PFSK-1 (cell line): ENCODE results near the gene MAP2K5.

Source experiments
- FOXP2 ChIP-seq: optimal IDR thresholded peaks from 2 replicates; pipeline ENCODE3; 2011; ENCODE audit warnings: borderline replicate concordance, control low read depth, inconsistent platforms; ENCODE audit not compliant: insufficient read depth; ENCODE audit errors: extremely low read length, extremely low read depth
- POLR2AphosphoS5 ChIP-seq: IDR thresholded peaks from 2 replicates; pipeline ENCODE4 v1.6.1; 2012; ENCODE audit warnings: low read depth, mild to moderate bottlenecking, control low read depth, low read length, moderate library complexity
- SIN3A ChIP-seq: IDR thresholded peaks from 2 replicates; pipeline ENCODE4 v1.6.1; 2012; ENCODE audit warnings: mild to moderate bottlenecking, low read length, moderate library complexity, borderline replicate concordance; ENCODE audit not compliant: insufficient read depth
- TAF1 ChIP-seq: IDR thresholded peaks from 2 replicates; pipeline ENCODE4 v1.6.1; 2012; ENCODE audit warnings: low read length, control low read depth, borderline replicate concordance; ENCODE audit not compliant: insufficient read depth
- TF ChIP-seq, protein P1 (sequence below), 2 experiments: IDR thresholded peaks; 2 replicates each; pipeline versions ENCODE4 v1.6.1 to v1.8.0; 2011 to 2012; ENCODE audit warnings: low read depth in 2 of 2, low read length in 2 of 2, control low read depth in 1 of 2, inconsistent platforms in 1 of 2, mild to moderate bottlenecking in 1 of 2, moderate library complexity in 1 of 2; ENCODE audit not compliant: insufficient read depth in 1 of 2

GRCh38 chr15:67746022-67746421 lies 203.5 kb downstream of the MAP2K5 start:
- TF ChIP-seq POLR2AphosphoS5 (no peak), TAF1 (no peak), SIN3A (no peak), FOXP2 (no peak)
- TF ChIP-seq, protein P1, sequence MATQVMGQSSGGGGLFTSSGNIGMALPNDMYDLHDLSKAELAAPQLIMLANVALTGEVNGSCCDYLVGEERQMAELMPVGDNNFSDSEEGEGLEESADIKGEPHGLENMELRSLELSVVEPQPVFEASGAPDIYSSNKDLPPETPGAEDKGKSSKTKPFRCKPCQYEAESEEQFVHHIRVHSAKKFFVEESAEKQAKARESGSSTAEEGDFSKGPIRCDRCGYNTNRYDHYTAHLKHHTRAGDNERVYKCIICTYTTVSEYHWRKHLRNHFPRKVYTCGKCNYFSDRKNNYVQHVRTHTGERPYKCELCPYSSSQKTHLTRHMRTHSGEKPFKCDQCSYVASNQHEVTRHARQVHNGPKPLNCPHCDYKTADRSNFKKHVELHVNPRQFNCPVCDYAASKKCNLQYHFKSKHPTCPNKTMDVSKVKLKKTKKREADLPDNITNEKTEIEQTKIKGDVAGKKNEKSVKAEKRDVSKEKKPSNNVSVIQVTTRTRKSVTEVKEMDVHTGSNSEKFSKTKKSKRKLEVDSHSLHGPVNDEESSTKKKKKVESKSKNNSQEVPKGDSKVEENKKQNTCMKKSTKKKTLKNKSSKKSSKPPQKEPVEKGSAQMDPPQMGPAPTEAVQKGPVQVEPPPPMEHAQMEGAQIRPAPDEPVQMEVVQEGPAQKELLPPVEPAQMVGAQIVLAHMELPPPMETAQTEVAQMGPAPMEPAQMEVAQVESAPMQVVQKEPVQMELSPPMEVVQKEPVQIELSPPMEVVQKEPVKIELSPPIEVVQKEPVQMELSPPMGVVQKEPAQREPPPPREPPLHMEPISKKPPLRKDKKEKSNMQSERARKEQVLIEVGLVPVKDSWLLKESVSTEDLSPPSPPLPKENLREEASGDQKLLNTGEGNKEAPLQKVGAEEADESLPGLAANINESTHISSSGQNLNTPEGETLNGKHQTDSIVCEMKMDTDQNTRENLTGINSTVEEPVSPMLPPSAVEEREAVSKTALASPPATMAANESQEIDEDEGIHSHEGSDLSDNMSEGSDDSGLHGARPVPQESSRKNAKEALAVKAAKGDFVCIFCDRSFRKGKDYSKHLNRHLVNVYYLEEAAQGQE (IDR thresholded peaks at IDR 0.05; ENCODE audit: insufficient read depth in 1 of 2, low read depth in 2 of 2, low read length in 2 of 2), result no peak
